Liver (tissue), 9 donors: ENCODE data around the gene KLF6. TPM values are rescaled to one million over a fixed set of nuclear protein-coding genes. Genes with fewer than 3 reads are reported as not detected.

Source experiments
- DNase-seq: peaks from one replicate; pipeline ENCODE4 v3.0.0-alpha.2; 2017; ENCODE audit warnings: low spot score
- H3K27ac ChIP-seq, 2 donors: one replicate each; pipeline ENCODE4 v1.7.0; 2013; ENCODE audit warnings: inconsistent platforms in 2 of 2, low read length in 2 of 2, control low read depth in 1 of 2, low read depth in 1 of 2, mild to moderate bottlenecking in 1 of 2
- H3K27me3 ChIP-seq, 4 donors: one replicate each; pipeline versions ENCODE4 v1.6.1 to v1.7.0; 2013; ENCODE audit warnings: low read length in 3 of 4, inconsistent platforms in 1 of 4, mild to moderate bottlenecking in 1 of 4, moderate library complexity in 1 of 4; ENCODE audit not compliant: control insufficient read depth in 4 of 4, insufficient read depth in 4 of 4
- H3K36me3 ChIP-seq, 4 donors: one replicate each; pipeline versions ENCODE4 v1.6.1 to v1.7.0; 2013; ENCODE audit warnings: low read length in 3 of 4, mild to moderate bottlenecking in 3 of 4, low read depth in 1 of 4, moderate library complexity in 1 of 4; ENCODE audit not compliant: control insufficient read depth in 4 of 4, insufficient read depth in 3 of 4
- H3K4me1 ChIP-seq, 4 donors: one replicate each; pipeline versions ENCODE4 v1.6.1 to v1.7.0; 2013; ENCODE audit warnings: low read length in 3 of 4, mild to moderate bottlenecking in 3 of 4, moderate library complexity in 1 of 4; ENCODE audit not compliant: control insufficient read depth in 4 of 4, insufficient read depth in 4 of 4
- H3K4me3 ChIP-seq, 3 donors: one replicate each; pipeline versions ENCODE4 v1.6.1 to v1.7.0; 2013; ENCODE audit warnings: low read length in 3 of 3, control low read depth in 1 of 3, low read depth in 1 of 3, mild to moderate bottlenecking in 1 of 3
- H3K9ac ChIP-seq, 2 donors: one replicate each; pipeline ENCODE4 v1.7.0; 2013; ENCODE audit warnings: low read length in 2 of 2, mild to moderate bottlenecking in 2 of 2, moderate library complexity in 2 of 2, control low read depth in 1 of 2, low read depth in 1 of 2
- H3K9me3 ChIP-seq, 4 donors: one replicate each; pipeline versions ENCODE4 v1.6.1 to v1.7.0; 2013; ENCODE audit warnings: low read length in 3 of 4; ENCODE audit not compliant: control insufficient read depth in 4 of 4
- ATF3 ChIP-seq: IDR thresholded peaks from 2 replicates; pipeline ENCODE4 v1.6.1; 2016; ENCODE audit warnings: antibody characterized with exemption
- CTCF ChIP-seq: fragments of 150-350 bp; IDR thresholded peaks from 2 replicates; pipeline ENCODE4 v1.5.1; 2017; ENCODE audit warnings: improper control_type of control experiment, low read depth, low read length; ENCODE audit not compliant: missing input control
- EGR1 ChIP-seq, 2 donors: IDR thresholded peaks; 2 replicates each; pipeline ENCODE4 v1.6.1; 2016 to 2018; ENCODE audit warnings: antibody characterized with exemption in 2 of 2, low read depth in 2 of 2
- FOXA2 ChIP-seq: IDR thresholded peaks from 2 replicates; pipeline ENCODE4 v1.6.1; 2016; ENCODE audit warnings: antibody characterized with exemption
- GABPA ChIP-seq, 2 donors: IDR thresholded peaks in 1 of 2; conservative IDR thresholded peaks in 1 of 2; 2 replicates each; pipeline ENCODE4 v1.6.1; 2016; ENCODE audit warnings: antibody characterized with exemption in 2 of 2, mild to moderate bottlenecking in 1 of 2, moderate library complexity in 1 of 2
- HNF4A ChIP-seq, 2 donors: conservative IDR thresholded peaks; 2 replicates each; pipeline ENCODE4 v1.6.1; 2016; ENCODE audit warnings: antibody characterized with exemption in 2 of 2, mild to moderate bottlenecking in 2 of 2
- HNF4G ChIP-seq: IDR thresholded peaks from 2 replicates; pipeline ENCODE4 v1.6.1; 2016; ENCODE audit warnings: antibody characterized with exemption
- JUND ChIP-seq, 2 donors: IDR thresholded peaks; 2 replicates each; pipeline ENCODE4 v1.6.1; 2016; ENCODE audit warnings: antibody characterized with exemption in 2 of 2
- MAX ChIP-seq: IDR thresholded peaks from 2 replicates; pipeline ENCODE4 v1.6.1; 2016; ENCODE audit warnings: antibody characterized with exemption
- NR2F2 ChIP-seq: IDR thresholded peaks from 2 replicates; pipeline ENCODE4 v1.6.1; 2016; ENCODE audit warnings: antibody characterized with exemption
- RAD21 ChIP-seq, 2 donors: IDR thresholded peaks; 2 replicates each; pipeline ENCODE4 v1.6.1; 2016; ENCODE audit warnings: antibody characterized with exemption in 2 of 2, mild to moderate bottlenecking in 2 of 2
- REST ChIP-seq: IDR thresholded peaks from 2 replicates; pipeline ENCODE4 v1.6.1; 2016; ENCODE audit warnings: antibody characterized with exemption, mild to moderate bottlenecking
- RXRA ChIP-seq, 2 donors: IDR thresholded peaks; 2 replicates each; pipeline ENCODE4 v1.6.1; 2017 to 2018; ENCODE audit warnings: antibody characterized with exemption in 2 of 2, mild to moderate bottlenecking in 1 of 2
- SP1 ChIP-seq: IDR thresholded peaks from 2 replicates; pipeline ENCODE4 v1.6.1; 2018; ENCODE audit warnings: antibody characterized with exemption, mild to moderate bottlenecking
- TAF1 ChIP-seq: conservative IDR thresholded peaks from 2 replicates; pipeline ENCODE4 v1.6.1; 2016; ENCODE audit warnings: antibody characterized with exemption, mild to moderate bottlenecking
- YY1 ChIP-seq: IDR thresholded peaks from 2 replicates; pipeline ENCODE4 v1.6.1; 2016; ENCODE audit warnings: antibody characterized with exemption, mild to moderate bottlenecking
- ZBTB33 ChIP-seq: IDR thresholded peaks from 2 replicates; pipeline ENCODE4 v1.6.1; 2016; ENCODE audit warnings: antibody characterized with exemption
- WGBS: extraction: QIAGEN DNeasy Blood & Tissue Kit; methylation state at CpG from one replicate; pipeline ENCODE4 v1.1.7; 2013; 5-methylcytosine and 5-hydroxymethylcytosine counted together
- polyA plus RNA-seq, 2 donors: library from polyadenylated mRNA; stranded (reverse) in 1 of 2; unstranded in 1 of 2; fragments of 200-250 nt in 1 of 2; fragments of >200 nt in 1 of 2; fragmentation: Nextera tagmentation in 1 of 2; extraction: Ambion mirVana in 1 of 2; gene quantifications; one replicate each; pipeline versions ENCODE4 v1.2.1 to v1.2.3, GENCODE V29; 2013 to 2015
- total RNA-seq, 2 donors: library from RNA; depleted of rRNA; stranded (reverse); fragments of >200 nt; gene quantifications; one replicate each; pipeline ENCODE4 v1.2.3, GENCODE V29; 2014
- donor health status: healthy.
- donor health status: healthy.
- donor health status: healthy.
- donor health status: healthy.
- donor health status: healthy.

KLF6 gene
- total RNA-seq (10 to 100 TPM; 17.7 to 26.6 TPM), polyA plus RNA-seq (100 to 1,000 TPM in 1 of 2 donors, 10 to 100 TPM in 1; 11.0 to 124 TPM)

- H3K9ac ChIP-seq: peak within 1 kb of the TSS; percentile 100
- peaks cover 2 to 25% (median 5%) of the 10 kb centered on the region in 4 donors for H3K4me1 ChIP-seq
- no peak for DNase-seq
- H3K27ac ChIP-seq: peak within 1 kb of the TSS; percentile 100
- TF ChIP-seq HNF4A (conservative IDR thresholded peaks at IDR 0.05) (no peak), YY1 (no peak), JUND (IDR thresholded peaks at IDR 0.05) (no peak), GABPA (IDR thresholded peaks at IDR 0.05 in 1 of 2, conservative IDR thresholded peaks at IDR 0.05 in 1 of 2) (no peak), MAX (no peak), TAF1 (peak; percentile 90), RXRA (IDR thresholded peaks at IDR 0.05) (no peak), RAD21 (IDR thresholded peaks at IDR 0.05) (no peak), FOXA2 (no peak), ZBTB33 (no peak), EGR1 (IDR thresholded peaks at IDR 0.05; ENCODE audit: low read depth in 2 of 2) (peak; percentile 51 to 53), REST (peak; percentile 93), ATF3 (no peak)
- WGBS: under 1% methylated on average over 69 of the region's 69 CpGs
- H3K36me3 ChIP-seq: peaks cover 11 to 29% (median 20%) of the 10 kb centered on the region in 4 donors
- H3K4me3 ChIP-seq: peak within 1 kb of the TSS; percentile 84 to 99 (median 90)
- H3K9me3 ChIP-seq: no peaks in the 10 kb centered on the region
- H3K27me3 ChIP-seq: no peaks in the 10 kb centered on the region
These were observed at the start of gene KLF6 for GRCh38 chr10:3784510-3785250. TSS of gene KLF6 (minus strand) at chr10:3785209. CDS start at chr10:3785014, 195 bp downstream.

- H3K36me3 ChIP-seq: no peaks in the 10 kb centered on the region
- no peaks in the 10 kb centered on the region for H3K27me3 ChIP-seq
- no peak overlapping the region for H3K4me3 ChIP-seq
- H3K4me1 ChIP-seq: peaks cover 0 to 2% (median 0%) of the 10 kb centered on the region in 4 donors
- DNase-seq: no peak
- 96% methylated on average over 6 of the region's 6 CpGs for WGBS
- H3K9ac ChIP-seq: no peak overlapping the region
- no peak overlapping the region for H3K27ac ChIP-seq
- no peaks in the 10 kb centered on the region for H3K9me3 ChIP-seq
- TF ChIP-seq FOXA2: no peak
- no peak for TF ChIP-seq ATF3
- no peak for TF ChIP-seq SP1
- no peak for TF ChIP-seq JUND (IDR thresholded peaks at IDR 0.05)
- no peak for TF ChIP-seq HNF4A (conservative IDR thresholded peaks at IDR 0.05)
- TF ChIP-seq RAD21 (IDR thresholded peaks at IDR 0.05): no peak
- TF ChIP-seq NR2F2: no peak
- no peak for TF ChIP-seq GABPA (IDR thresholded peaks at IDR 0.05 in 1 of 2, conservative IDR thresholded peaks at IDR 0.05 in 1 of 2)
- no peak for TF ChIP-seq YY1
- TF ChIP-seq RXRA (IDR thresholded peaks at IDR 0.05): no peak
- TF ChIP-seq ZBTB33: no peak
- TF ChIP-seq MAX: no peak
- TF ChIP-seq TAF1: no peak
- TF ChIP-seq EGR1 (IDR thresholded peaks at IDR 0.05; ENCODE audit: low read depth in 2 of 2): no peak
- no peak for TF ChIP-seq CTCF
- no peak for TF ChIP-seq HNF4G
These were observed 49.4 kb upstream of the KLF6 start for GRCh38 chr10:3834404-3834803.
